OCI-LY3 (cell line): Measurements from ENCODE around the gene RRP36.

Experiments used
- EZH2phosphoT487 ChIP-seq: fragments of 200-600 bp; shearing (Covaris generic); IDR thresholded peaks from 2 replicates; pipeline ENCODE4 v1.6.1; 2018; ENCODE audit warnings: antibody characterized with exemption, mixed run types, low read depth
- TF ChIP-seq, protein P1 (sequence below): fragments of 200-600, 300-600 bp; sonication (generic); IDR thresholded peaks from 2 replicates; pipeline ENCODE4 v1.5.1; 2014; ENCODE audit warnings: antibody characterized with exemption, low read length, low read depth

DNA sequence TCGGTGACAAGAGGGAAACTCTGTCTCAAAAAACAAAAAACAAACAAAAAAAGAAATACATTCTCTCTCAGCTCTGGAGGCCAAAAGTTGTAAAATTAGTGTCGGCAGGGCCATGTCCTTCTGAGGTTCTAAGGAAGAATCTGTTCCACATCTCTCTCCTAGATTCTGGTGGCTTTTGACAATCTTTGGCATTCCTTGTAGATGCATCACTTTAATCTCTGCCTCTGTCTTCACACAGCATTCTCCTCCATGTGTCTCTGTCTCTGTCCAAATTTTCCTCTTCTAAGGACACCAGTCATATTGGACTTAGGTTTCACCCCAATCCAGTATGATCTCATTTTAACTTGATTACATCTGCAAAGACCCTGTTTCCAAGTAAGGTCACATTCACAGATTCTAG, 28.0 kb upstream of the RRP36 start:
- TF ChIP-seq, protein P1, sequence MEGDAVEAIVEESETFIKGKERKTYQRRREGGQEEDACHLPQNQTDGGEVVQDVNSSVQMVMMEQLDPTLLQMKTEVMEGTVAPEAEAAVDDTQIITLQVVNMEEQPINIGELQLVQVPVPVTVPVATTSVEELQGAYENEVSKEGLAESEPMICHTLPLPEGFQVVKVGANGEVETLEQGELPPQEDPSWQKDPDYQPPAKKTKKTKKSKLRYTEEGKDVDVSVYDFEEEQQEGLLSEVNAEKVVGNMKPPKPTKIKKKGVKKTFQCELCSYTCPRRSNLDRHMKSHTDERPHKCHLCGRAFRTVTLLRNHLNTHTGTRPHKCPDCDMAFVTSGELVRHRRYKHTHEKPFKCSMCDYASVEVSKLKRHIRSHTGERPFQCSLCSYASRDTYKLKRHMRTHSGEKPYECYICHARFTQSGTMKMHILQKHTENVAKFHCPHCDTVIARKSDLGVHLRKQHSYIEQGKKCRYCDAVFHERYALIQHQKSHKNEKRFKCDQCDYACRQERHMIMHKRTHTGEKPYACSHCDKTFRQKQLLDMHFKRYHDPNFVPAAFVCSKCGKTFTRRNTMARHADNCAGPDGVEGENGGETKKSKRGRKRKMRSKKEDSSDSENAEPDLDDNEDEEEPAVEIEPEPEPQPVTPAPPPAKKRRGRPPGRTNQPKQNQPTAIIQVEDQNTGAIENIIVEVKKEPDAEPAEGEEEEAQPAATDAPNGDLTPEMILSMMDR, result no peak
- TF ChIP-seq EZH2phosphoT487, result no peak
